Progenitor cell of endocrine pancreas (in vitro differentiated cells): ENCODE measurements around the gene DSPP. TPM values are rescaled to one million over a fixed set of nuclear protein-coding genes. Genes with fewer than 3 reads are reported as not detected.
"Not testable (repeated sequence)": the region's sequence is repeated elsewhere in the genome, so short reads cannot be mapped to it uniquely, and the experiment has no call there.

Experiments
- DNase-seq: peaks from one replicate; pipeline ENCODE4 v3.0.0; 2021; ENCODE audit warnings: low spot score; ENCODE audit not compliant: unreplicated experiment
- H3K27ac Mint-ChIP-seq: 2 replicates; pipeline ENCODE4 v1.8.0; 2021; ENCODE audit warnings: mild to moderate bottlenecking, moderate library complexity, mixed read lengths
- H3K27me3 Mint-ChIP-seq: 2 replicates; pipeline ENCODE4 v1.8.0; 2021; ENCODE audit warnings: mixed read lengths
- H3K36me3 Mint-ChIP-seq: 2 replicates; pipeline ENCODE4 v1.8.0; 2022; ENCODE audit warnings: mixed read lengths; ENCODE audit not compliant: insufficient read depth
- H3K4me1 Mint-ChIP-seq: 2 replicates; pipeline ENCODE4 v1.8.0; 2021; ENCODE audit warnings: low read depth, mixed read lengths
- H3K4me3 Mint-ChIP-seq: 2 replicates; pipeline ENCODE4 v1.8.0; 2021; ENCODE audit warnings: low read depth, mild to moderate bottlenecking, moderate library complexity, mixed read lengths
- H3K9me3 Mint-ChIP-seq: 2 replicates; pipeline ENCODE4 v1.8.0; 2021; ENCODE audit warnings: low read depth, mixed read lengths
- CTCF ChIP-seq: fragments of 200-600 bp; sonication (generic); IDR thresholded peaks from one replicate; pipeline ENCODE4 v1.5.0; 2021; ENCODE audit warnings: antibody characterized with exemption, mild to moderate bottlenecking; ENCODE audit not compliant: unreplicated experiment
- total RNA-seq: library from RNA; stranded (reverse); gene quantifications from 2 replicates; pipeline ENCODE4 v1.2.1, GENCODE V29; 2021

DSPP gene
- total RNA-seq, 1 donor from 2014 or later: not detected

- Mint-ChIP-seq H3K9me3 (no peaks in the 10 kb centered on the region), H3K4me3 (no peak overlapping the region), H3K36me3 (no peaks in the 10 kb centered on the region), H3K4me1 (peaks cover 16% of the 10 kb centered on the region), H3K27ac (no peak overlapping the region), H3K27me3 (no peaks in the 10 kb centered on the region)
- DNase-seq: no peak
- TF ChIP-seq CTCF: no peak
Observed at GRCh38 chr4:87567191-87567590, 41.1 kb upstream of the DSPP start.

GRCh38 chr4:87570290-87570805 is 38.0 kb upstream of the DSPP start:
- no peak for TF ChIP-seq CTCF
- no peaks in the 10 kb centered on the region for H3K27me3 Mint-ChIP-seq
- H3K4me1 Mint-ChIP-seq: peaks cover 15% of the 10 kb centered on the region
- no peaks in the 10 kb centered on the region for H3K9me3 Mint-ChIP-seq
- no peak overlapping the region for H3K27ac Mint-ChIP-seq
- no peaks in the 10 kb centered on the region for H3K36me3 Mint-ChIP-seq
- H3K4me3 Mint-ChIP-seq: no peak overlapping the region
- DNase-seq: no peak

GRCh38 chr4:87574376-87574775 is 34.0 kb upstream of the DSPP start:
- not testable (repeated sequence) for H3K27ac Mint-ChIP-seq, H3K36me3 Mint-ChIP-seq, H3K27me3 Mint-ChIP-seq, H3K4me1 Mint-ChIP-seq, DNase-seq, H3K4me3 Mint-ChIP-seq, H3K9me3 Mint-ChIP-seq

GRCh38 chr4:87574996-87575395 is 33.3 kb upstream of the DSPP start:
- Mint-ChIP-seq H3K27ac (no peak overlapping the region), H3K9me3 (no peaks in the 10 kb centered on the region), H3K36me3 (no peaks in the 10 kb centered on the region)

GRCh38 chr4:87575408-87575807 is 32.9 kb upstream of the DSPP start:
- no peak for DNase-seq
- no peak for TF ChIP-seq CTCF
- H3K4me1 Mint-ChIP-seq: no peaks in the 10 kb centered on the region
- no peak overlapping the region for H3K4me3 Mint-ChIP-seq
- no peaks in the 10 kb centered on the region for H3K36me3 Mint-ChIP-seq
- H3K27ac Mint-ChIP-seq: no peak overlapping the region
- no peaks in the 10 kb centered on the region for H3K27me3 Mint-ChIP-seq
- H3K9me3 Mint-ChIP-seq: no peaks in the 10 kb centered on the region

More at GRCh38 chr4:87574996-87575395, 33.3 kb upstream of the DSPP start:
- H3K4me3 Mint-ChIP-seq: no peak overlapping the region
- no peak for TF ChIP-seq CTCF
- H3K4me1 Mint-ChIP-seq: no peaks in the 10 kb centered on the region
- H3K27me3 Mint-ChIP-seq: no peaks in the 10 kb centered on the region
- no peak for DNase-seq

GRCh38 chr4:87575983-87576382 is 32.3 kb upstream of the DSPP start:
- Mint-ChIP-seq H3K36me3 (no peaks in the 10 kb centered on the region), H3K4me3 (no peak overlapping the region), H3K4me1 (no peaks in the 10 kb centered on the region), H3K27ac (no peak overlapping the region), H3K27me3 (no peaks in the 10 kb centered on the region), H3K9me3 (no peaks in the 10 kb centered on the region)
- no peak for DNase-seq
- TF ChIP-seq CTCF: no peak
